Sigmoid colon (tissue), 4 donors: Measurements from ENCODE around the gene LLPH.

Experiments used
- POLR2A ChIP-seq, 2 donors: fragments of 450-650 bp; IDR thresholded peaks; one replicate each; pipeline ENCODE4 v1.6.1; 2016; ENCODE audit warnings: antibody characterized with exemption in 2 of 2, mild to moderate bottlenecking in 2 of 2, moderate library complexity in 2 of 2
- POLR2AphosphoS5 ChIP-seq, 4 donors: sonication (generic); formaldehyde crosslinking; IDR thresholded peaks; one replicate each; pipeline ENCODE4 v1.6.1; 2017; ENCODE audit warnings: antibody characterized with exemption in 4 of 4
- TF ChIP-seq, protein P1 (sequence below), 4 experiments: fragments of 450-650 bp in 3 of 4; fragments of 200-600 bp in 1 of 4; IDR thresholded peaks; one replicate each; pipeline ENCODE4 v1.5.1; 2016 to 2019; ENCODE audit warnings: antibody characterized with exemption in 4 of 4, mild to moderate bottlenecking in 3 of 4, moderate library complexity in 2 of 4

- TF ChIP-seq, protein P1, sequence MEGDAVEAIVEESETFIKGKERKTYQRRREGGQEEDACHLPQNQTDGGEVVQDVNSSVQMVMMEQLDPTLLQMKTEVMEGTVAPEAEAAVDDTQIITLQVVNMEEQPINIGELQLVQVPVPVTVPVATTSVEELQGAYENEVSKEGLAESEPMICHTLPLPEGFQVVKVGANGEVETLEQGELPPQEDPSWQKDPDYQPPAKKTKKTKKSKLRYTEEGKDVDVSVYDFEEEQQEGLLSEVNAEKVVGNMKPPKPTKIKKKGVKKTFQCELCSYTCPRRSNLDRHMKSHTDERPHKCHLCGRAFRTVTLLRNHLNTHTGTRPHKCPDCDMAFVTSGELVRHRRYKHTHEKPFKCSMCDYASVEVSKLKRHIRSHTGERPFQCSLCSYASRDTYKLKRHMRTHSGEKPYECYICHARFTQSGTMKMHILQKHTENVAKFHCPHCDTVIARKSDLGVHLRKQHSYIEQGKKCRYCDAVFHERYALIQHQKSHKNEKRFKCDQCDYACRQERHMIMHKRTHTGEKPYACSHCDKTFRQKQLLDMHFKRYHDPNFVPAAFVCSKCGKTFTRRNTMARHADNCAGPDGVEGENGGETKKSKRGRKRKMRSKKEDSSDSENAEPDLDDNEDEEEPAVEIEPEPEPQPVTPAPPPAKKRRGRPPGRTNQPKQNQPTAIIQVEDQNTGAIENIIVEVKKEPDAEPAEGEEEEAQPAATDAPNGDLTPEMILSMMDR (IDR thresholded peaks at IDR 0.05): no peak
- no peak for TF ChIP-seq POLR2AphosphoS5 (IDR thresholded peaks at IDR 0.05)
- no peak for TF ChIP-seq POLR2A (IDR thresholded peaks at IDR 0.05)
Measured at GRCh38 chr12:66111605-66112004, 18.9 kb downstream of the LLPH start.
